HepG2 (cell line): ENCODE data around the gene ARHGDIA.

Experiments
- ASH2L ChIP-seq: fragments of 300-600, 200-600 bp; sonication (generic); IDR thresholded peaks from 2 replicates; pipeline ENCODE4 v1.7.0; 2017; ENCODE audit warnings: low read depth, mild to moderate bottlenecking, moderate library complexity, mixed read lengths, low read length; ENCODE audit not compliant: insufficient read length
- FOXA3 ChIP-seq: IDR thresholded peaks from 2 replicates; pipeline ENCODE4 v1.6.1; 2016; ENCODE audit warnings: missing genetic modification reagents, missing compliant biosample characterization
- FOXM1 ChIP-seq: sonication (generic); formaldehyde crosslinking; IDR thresholded peaks from 2 replicates; pipeline ENCODE4 v1.5.0; 2020; ENCODE audit warnings: missing genetic modification reagents
- POLR2AphosphoS5 ChIP-seq: IDR thresholded peaks from 2 replicates; pipeline ENCODE4 v1.6.1; 2012; ENCODE audit warnings: low read depth, low read length
- SMARCC2 ChIP-seq: fragments of 450-650 bp; IDR thresholded peaks from 2 replicates; pipeline ENCODE4 v1.6.1; 2017; ENCODE audit warnings: antibody characterized with exemption, mild to moderate bottlenecking
- ZIK1 ChIP-seq: sonication (generic); formaldehyde crosslinking; IDR thresholded peaks from 2 replicates; pipeline ENCODE4 v1.5.0; 2020; ENCODE audit warnings: mild to moderate bottlenecking, low read depth, missing genetic modification reagents, borderline replicate concordance
- ZNF496 ChIP-seq: sonication (generic); formaldehyde crosslinking; IDR thresholded peaks from 2 replicates; pipeline ENCODE4 v1.8.1; 2023; ENCODE audit warnings: mild to moderate bottlenecking, moderate library complexity, missing genetic modification reagents; ENCODE audit not compliant: insufficient replicate concordance
- TF ChIP-seq, protein P1 (sequence below): sonication (generic); formaldehyde crosslinking; IDR thresholded peaks from 2 replicates; pipeline ENCODE4 v1.4.0; 2020; ENCODE audit warnings: missing genetic modification reagents, mild to moderate bottlenecking, borderline replicate concordance
- TF ChIP-seq, protein P2 (sequence below): sonication (generic); formaldehyde crosslinking; IDR thresholded peaks from 2 replicates; pipeline ENCODE4 v1.5.0; 2020; ENCODE audit warnings: mild to moderate bottlenecking, missing genetic modification reagents, moderate library complexity
- TF ChIP-seq, protein P3 (sequence below): IDR thresholded peaks from 2 replicates; pipeline ENCODE4 v1.6.1; 2016

DNA sequence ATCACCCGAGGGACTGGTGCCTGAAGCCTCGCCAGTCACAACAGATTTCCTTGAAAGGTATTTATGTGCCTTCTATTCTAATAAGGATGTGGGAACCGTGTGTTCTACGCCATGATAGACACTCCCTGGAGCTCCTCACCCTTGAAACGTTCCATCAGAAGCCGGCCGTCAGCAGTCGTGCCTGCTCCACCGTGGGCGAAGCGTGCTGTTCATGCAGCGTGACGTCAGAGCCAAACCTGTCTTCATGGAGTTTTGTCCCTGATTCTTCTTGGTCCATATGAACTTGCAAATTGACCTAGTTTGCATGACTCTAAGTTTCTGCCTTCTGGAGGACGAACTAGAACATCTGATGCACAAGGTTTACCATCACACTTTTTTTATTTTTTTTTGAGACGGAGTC, 31.8 kb downstream of the ARHGDIA start:
- TF ChIP-seq FOXA3 (CRISPR knock-in tag) (no peak), ZNF496 (CRISPR knock-in tag) (no peak), SMARCC2 (no peak), ZIK1 (CRISPR knock-in tag) (no peak), ASH2L (no peak), FOXM1 (no peak), POLR2AphosphoS5 (no peak)
- TF ChIP-seq, protein P1, sequence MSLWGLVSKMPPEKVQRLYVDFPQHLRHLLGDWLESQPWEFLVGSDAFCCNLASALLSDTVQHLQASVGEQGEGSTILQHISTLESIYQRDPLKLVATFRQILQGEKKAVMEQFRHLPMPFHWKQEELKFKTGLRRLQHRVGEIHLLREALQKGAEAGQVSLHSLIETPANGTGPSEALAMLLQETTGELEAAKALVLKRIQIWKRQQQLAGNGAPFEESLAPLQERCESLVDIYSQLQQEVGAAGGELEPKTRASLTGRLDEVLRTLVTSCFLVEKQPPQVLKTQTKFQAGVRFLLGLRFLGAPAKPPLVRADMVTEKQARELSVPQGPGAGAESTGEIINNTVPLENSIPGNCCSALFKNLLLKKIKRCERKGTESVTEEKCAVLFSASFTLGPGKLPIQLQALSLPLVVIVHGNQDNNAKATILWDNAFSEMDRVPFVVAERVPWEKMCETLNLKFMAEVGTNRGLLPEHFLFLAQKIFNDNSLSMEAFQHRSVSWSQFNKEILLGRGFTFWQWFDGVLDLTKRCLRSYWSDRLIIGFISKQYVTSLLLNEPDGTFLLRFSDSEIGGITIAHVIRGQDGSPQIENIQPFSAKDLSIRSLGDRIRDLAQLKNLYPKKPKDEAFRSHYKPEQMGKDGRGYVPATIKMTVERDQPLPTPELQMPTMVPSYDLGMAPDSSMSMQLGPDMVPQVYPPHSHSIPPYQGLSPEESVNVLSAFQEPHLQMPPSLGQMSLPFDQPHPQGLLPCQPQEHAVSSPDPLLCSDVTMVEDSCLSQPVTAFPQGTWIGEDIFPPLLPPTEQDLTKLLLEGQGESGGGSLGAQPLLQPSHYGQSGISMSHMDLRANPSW (CRISPR knock-in tag) = no peak
- TF ChIP-seq, protein P2, sequence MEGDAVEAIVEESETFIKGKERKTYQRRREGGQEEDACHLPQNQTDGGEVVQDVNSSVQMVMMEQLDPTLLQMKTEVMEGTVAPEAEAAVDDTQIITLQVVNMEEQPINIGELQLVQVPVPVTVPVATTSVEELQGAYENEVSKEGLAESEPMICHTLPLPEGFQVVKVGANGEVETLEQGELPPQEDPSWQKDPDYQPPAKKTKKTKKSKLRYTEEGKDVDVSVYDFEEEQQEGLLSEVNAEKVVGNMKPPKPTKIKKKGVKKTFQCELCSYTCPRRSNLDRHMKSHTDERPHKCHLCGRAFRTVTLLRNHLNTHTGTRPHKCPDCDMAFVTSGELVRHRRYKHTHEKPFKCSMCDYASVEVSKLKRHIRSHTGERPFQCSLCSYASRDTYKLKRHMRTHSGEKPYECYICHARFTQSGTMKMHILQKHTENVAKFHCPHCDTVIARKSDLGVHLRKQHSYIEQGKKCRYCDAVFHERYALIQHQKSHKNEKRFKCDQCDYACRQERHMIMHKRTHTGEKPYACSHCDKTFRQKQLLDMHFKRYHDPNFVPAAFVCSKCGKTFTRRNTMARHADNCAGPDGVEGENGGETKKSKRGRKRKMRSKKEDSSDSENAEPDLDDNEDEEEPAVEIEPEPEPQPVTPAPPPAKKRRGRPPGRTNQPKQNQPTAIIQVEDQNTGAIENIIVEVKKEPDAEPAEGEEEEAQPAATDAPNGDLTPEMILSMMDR (CRISPR knock-in tag) = no peak
- TF ChIP-seq, protein P3, sequence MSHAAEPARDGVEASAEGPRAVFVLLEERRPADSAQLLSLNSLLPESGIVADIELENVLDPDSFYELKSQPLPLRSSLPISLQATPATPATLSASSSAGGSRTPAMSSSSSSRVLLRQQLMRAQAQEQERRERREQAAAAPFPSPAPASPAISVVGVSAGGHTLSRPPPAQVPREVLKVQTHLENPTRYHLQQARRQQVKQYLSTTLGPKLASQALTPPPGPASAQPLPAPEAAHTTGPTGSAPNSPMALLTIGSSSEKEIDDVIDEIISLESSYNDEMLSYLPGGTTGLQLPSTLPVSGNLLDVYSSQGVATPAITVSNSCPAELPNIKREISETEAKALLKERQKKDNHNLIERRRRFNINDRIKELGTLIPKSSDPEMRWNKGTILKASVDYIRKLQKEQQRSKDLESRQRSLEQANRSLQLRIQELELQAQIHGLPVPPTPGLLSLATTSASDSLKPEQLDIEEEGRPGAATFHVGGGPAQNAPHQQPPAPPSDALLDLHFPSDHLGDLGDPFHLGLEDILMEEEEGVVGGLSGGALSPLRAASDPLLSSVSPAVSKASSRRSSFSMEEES (CRISPR knock-in tag) = no peak
